GM19035 (cell line): ENCODE measurements around the gene MAP2.
"Not testable (repeated sequence)": the region's sequence is repeated elsewhere in the genome, so short reads cannot be mapped to it uniquely, and the experiment has no call there.

Experiments
- ATAC-seq: cut with Tn5 transposase; IDR thresholded peaks from one replicate; pipeline ENCODE4 v1.9.1; 2021; ENCODE audit not compliant: unreplicated experiment

The MAP2 gene

DNA sequence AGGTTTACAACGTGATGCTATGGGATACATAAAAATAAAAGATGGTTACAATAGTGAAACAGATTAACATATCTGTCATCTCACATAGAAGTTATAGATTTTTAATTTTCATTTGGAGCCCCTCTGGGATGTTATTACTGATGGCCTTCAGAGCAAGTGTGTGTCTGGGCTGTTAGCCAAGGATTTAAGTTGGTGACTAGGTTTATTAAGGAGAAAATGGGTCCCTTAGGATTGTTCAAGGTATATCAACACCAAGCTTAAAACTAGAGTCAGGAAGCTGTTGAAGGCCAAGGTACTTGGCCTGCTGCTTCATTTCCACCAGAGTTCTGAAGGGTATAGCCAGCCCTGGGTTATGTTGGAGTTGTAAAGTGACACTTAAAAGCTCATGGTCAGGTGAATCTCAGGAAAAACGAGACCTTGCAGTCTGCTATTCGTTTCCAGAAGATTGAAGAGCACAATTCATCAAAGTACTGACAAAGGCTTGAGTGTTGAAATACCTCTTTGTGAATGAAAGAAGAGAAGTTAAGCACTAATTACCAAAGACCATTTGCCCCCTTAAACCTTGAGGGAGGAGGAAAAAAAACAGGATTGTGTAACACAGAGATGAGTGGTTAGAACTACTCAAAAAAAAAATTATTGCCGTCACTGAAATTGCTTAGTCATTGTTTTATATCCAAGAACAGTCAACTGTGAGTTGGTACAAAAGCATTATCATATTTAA lies 48.4 kb downstream of the MAP2 start:
- no peak for ATAC-seq

GRCh38 chr2:209472871-209473270 lies 49.0 kb downstream of the MAP2 start:
- ATAC-seq: no peak

GRCh38 chr2:209473930-209474419 lies 50.1 kb downstream of the MAP2 start:
- ATAC-seq: no peak

DNA sequence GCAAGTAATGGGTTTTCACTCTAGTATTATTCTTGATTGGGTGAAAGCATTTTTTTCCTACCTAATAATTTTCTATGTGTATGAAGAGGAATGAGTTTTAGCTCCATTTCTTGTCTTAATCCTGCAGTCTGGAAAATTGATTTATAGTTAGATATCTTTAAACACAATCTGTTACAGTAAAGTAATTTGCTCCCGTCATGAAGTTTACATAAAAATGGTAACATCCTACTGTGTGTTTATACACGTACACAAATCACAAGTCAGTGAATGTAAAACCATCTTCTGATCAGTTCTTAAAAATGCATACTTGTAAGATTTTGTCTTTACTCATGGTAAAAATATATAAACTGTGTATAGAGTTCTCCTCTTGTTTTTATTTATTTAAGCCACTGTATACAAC lies 51.1 kb downstream of the MAP2 start:
- ATAC-seq: no peak

GRCh38 chr2:209476367-209477208 lies 52.7 kb downstream of the MAP2 start:
- ATAC-seq: no peak

DNA sequence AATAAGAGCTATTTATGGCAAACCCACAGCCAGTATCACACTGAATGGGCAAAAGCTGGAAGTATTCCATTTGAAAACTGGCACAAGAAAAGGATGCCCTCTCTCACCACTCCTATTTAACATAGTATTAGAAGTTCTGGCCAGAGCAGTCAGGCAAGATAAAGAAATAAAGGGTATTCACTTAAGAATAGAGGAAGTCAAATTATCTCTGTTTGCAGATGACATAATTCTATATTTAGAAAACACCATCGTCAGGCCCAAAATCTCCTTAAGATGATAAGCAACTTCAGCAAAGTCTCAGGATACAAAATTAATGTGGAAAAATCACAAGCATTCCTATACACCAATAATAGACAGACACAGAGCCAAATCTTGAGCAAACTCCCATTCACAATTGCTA lies 68.4 kb downstream of the MAP2 start:
- not testable (repeated sequence) for ATAC-seq

DNA sequence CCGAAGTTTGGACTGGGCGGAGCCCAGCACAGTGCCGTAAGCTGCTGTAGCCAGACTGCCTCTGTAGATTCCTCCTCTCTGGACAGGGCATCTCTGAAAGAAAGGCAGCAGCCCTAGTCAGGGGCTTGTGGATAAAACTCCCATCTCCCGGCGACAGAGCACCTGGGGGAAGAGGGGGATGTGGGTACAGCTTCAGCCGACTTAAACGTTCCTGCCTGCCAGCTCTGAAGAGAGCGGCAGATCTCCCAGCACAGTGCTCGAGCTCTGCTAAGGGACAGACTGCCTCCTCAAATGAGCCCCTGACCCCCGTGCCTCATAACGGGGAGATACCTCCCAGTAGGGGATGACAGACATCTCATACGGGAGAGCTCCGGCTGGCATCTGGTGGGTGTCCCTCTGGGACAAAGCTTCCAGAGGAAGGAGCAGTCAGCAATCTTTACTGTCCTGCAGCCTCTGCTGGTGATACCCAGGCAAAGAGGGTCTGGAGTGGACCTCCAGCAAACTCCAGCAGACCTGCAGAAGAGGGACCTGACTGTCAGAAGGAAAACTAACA lies 71.3 kb downstream of the MAP2 start:
- ATAC-seq: not testable (repeated sequence)

- no peak for ATAC-seq
Observed at GRCh38 chr2:209495855-209496585, 72.2 kb downstream of the MAP2 start.

DNA sequence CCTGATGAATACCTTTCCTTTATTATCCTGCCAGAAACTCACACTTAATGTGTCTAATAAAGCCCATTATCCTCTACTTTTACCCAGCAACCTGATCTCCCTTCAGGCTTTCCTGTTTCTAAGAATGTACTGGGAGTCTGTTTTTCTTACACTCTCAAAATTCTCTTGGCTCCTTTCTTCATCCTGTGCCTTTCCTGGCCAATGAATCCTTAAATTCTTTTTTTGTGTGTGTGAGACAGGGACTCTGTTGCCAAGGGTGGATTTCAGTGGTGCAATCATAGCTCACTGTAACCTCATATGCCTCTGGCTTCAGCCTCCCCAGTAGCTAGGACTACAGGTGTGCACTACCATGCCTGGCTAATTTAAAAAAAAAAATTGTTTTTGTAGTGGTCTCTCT lies 72.7 kb downstream of the MAP2 start:
- no peak for ATAC-seq

DNA sequence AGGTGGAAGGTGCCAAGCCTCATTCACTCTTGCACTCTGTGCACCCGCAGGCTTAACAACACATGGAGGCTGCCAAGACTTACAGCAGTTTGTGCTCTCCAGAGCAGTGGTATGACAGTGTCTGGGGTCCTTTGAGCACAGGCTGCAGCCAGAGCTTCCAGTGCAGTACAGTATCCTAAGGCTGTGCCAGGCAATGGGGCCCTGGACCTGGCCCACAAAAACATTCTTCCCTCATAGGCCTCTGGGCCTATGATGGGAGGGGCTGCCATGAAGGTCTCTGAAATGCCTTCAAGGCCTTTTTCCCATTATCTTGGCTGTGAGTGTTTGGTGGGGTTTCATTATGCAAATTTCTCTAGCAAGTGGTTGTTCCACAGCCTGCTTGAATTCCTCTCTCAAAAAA lies 74.8 kb downstream of the MAP2 start:
- no peak for ATAC-seq

DNA sequence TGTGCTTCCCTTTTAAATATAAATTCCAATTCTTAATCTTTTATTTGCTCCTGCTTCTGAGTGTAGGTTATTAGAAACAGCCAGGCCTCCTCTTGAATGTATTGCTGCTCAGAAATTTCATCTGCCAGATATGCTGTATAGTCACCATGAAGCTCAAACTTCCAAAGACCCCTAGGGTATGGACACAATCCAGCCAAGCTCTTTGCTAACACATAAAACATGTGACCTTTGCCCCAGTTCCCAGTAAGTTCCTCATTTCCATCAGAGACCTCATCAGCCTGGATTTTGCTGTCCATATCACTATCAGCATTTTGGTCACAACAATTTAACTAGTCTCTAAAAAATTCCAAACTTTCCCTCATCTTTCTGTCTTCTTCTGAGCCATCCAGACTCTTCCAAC lies 75.2 kb downstream of the MAP2 start:
- ATAC-seq: no peak

GRCh38 chr2:209501579-209501978 lies 77.7 kb downstream of the MAP2 start:
- no peak for ATAC-seq

DNA sequence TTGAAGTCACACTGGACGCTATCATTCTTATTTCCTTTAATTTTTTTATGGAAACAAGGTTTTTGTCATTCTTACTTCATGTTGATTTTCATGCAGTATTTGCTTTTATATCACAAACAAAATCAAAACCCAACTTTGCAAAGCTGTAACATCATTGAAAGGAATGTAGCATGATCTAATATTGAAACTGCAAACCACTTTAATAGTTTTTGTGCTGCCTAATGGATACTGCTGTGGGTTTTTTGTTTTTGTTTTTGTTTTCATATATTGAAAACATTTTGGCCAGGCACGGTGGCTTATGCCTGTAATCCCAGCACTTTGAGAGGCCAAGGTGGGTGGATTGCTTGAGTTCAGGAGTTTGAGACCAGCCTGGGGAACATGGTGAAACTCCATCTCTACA lies 81.6 kb downstream of the MAP2 start:
- ATAC-seq: peak; percentile 54

DNA sequence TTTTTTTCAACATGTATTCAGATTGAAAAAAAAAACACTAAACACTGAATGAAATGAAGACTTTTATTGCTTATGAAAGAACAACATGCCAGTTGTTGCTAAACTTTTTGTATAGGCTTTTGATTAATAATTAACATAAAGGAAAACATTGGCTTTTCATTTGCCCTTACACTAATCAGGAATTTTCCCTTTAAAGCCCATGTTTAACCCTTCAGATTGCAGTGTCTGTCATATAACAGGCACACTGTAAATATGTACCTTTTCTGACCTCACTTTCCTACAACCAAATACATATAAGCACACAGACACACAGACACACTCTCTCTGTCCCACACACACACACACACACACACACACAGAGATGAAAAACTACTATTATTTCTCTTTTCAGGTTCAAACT lies 84.4 kb downstream of the MAP2 start:
- no peak for ATAC-seq

DNA sequence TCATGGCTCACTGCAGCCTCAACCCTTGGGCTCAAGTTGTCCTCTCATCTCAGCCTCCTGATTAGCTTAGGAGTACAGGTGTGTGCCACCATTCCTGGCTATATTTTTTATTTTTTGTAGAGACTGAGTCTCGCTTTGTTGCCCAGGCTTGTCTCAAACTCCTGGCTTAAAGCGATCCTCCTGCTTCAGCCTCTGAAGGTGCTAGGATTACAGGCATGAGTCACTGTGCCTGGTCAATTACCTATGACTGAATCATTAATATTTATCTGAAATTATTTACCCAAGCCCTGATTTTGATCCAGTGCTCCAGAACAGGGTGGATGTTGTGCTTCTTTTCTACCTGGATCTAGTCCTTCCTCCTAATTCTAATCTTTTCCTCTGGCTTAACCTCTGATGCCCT lies 87.8 kb downstream of the MAP2 start:
- ATAC-seq: no peak

DNA sequence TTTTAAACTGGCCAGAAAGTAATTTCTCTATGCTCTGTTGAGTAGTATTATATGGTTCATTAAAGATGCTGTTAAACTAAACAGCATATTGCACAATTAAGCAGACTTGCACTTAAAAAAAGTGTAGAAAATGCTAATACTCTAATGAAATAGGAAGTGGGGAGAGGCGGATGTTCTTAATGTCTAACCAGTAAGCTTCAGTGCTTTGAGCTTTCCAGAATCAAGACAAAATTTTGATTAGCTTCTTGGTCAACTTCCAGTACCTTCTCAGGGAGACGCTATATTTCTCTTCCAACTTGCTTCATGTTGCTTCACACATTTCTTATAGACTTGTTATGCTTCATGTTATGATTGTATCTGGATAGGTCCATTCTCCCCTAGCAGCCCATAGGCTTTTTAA lies 89.1 kb downstream of the MAP2 start:
- no peak for ATAC-seq

- ATAC-seq: no peak
Observed at GRCh38 chr2:209517436-209517835, 93.6 kb downstream of the MAP2 start.

DNA sequence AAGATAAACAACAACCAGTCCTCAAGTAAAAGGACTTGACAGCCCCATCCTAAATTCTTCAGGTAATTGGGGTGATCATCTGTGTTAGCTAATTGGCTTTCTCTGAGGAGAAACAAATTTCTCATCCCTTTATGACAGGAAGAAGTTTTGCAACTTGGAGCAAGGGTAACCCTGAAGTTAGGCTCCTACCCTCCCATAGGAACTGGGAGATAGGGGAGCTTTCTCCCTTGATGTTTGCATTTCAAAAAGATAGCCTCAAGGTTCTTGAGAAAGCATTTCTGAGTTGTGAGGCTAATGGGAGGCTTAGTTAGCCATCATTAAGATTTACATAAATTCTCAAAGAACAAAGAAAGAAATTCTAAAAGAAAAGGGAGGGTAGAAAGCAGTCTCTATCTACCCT lies 95.4 kb downstream of the MAP2 start:
- ATAC-seq: no peak

GRCh38 chr2:209519906-209520305 lies 96.1 kb downstream of the MAP2 start:
- no peak for ATAC-seq

- no peak for ATAC-seq
Observed at GRCh38 chr2:209523041-209523740, 99.3 kb downstream of the MAP2 start.

- peak; percentile 56 for ATAC-seq
Observed at GRCh38 chr2:209523867-209524266, 100.0 kb downstream of the MAP2 start.
